Bone marrow (tissue), 2 donors: ENCODE data around the gene CD34.

Experiments
- DNase-seq, 2 donors: peaks; one replicate each; lab custom pipeline; 2025; lab: John Stamatoyannopoulos, UW

CD34 gene, protein sequence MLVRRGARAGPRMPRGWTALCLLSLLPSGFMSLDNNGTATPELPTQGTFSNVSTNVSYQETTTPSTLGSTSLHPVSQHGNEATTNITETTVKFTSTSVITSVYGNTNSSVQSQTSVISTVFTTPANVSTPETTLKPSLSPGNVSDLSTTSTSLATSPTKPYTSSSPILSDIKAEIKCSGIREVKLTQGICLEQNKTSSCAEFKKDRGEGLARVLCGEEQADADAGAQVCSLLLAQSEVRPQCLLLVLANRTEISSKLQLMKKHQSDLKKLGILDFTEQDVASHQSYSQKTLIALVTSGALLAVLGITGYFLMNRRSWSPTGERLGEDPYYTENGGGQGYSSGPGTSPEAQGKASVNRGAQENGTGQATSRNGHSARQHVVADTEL

DNA sequence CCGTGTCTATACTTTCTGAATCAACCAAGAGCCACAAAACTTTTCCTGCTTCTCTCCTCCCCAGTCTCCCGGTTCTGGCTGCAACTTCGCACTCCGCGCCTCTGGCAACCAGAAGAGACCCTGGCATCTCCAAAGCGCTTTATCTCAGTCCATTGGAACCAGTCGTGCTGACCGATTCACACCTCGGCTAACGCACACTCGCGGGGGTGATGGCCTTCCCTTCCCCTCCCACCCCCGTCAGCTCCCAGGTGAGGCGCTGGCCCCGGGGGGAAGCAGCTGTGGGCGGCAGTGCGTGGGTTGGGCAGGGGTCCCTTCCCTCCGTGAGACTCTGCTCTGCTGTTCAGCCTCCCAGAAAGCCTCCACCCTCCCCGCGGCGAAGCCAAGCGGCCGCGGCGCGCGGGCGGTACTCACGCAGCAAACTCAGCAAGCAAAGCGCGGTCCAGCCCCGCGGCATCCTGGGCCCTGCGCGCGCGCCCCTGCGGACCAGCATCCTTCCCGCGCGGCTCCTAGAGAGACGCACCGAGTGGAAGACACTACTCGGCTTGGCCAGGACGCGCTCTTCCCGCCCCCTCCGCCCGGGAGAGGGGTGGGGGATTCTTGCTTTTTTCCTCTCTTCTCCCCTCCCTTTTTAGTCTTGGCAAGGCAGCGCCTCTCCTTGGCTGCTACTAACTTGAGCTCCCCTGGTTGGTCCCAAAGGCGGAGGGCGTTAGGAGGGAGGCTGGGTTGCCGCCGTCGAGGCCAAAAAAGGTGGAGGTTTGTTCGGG is at the start of gene CD34:
TSS of gene CD34 (minus strand) at position 535 of the 764 bp plus-strand sequence. CDS start at position 490, 45 bp downstream.
- DNase-seq = peak in 1 of 2 donors; percentile 34

DNA sequence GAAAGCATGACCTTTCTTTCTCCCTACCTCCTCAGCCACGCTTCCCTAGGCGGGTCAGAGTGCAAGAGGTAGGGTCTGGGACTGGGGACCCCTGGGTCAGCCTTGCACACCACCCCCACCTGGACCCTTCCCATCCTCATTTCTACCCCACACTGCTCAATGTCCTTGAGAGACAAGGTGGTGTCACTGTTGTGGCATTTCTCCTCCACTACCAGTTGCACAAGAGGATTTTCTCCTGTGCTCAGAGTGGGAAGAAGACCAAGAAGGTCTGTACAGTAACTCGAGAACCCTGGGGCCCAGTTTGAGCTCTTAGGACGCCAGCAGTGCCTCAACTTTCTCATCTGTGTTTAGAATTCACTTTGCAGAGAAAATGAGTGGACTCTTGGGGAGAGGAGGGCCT is 49.4 kb upstream of the CD34 start:
- no peak for DNase-seq

DNA sequence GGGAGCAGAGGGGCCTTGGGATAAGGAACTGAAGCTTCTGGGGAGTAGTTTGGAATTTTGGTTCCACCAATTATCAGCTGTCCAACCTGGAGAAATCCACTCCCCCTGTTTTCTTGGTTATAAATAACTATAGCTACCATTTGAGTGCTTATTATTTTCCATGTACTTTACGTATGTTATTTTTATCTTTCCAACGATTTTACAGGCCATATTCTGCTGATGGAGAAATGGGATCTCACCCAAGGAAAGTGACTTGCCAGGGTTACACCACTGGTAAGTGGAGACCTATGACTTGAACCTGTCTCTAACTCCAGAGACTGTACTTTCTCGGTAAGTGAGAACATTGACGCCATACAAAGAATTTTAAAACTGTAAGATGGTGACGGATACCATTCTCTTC is 49.0 kb upstream of the CD34 start:
- no peak for DNase-seq

DNA sequence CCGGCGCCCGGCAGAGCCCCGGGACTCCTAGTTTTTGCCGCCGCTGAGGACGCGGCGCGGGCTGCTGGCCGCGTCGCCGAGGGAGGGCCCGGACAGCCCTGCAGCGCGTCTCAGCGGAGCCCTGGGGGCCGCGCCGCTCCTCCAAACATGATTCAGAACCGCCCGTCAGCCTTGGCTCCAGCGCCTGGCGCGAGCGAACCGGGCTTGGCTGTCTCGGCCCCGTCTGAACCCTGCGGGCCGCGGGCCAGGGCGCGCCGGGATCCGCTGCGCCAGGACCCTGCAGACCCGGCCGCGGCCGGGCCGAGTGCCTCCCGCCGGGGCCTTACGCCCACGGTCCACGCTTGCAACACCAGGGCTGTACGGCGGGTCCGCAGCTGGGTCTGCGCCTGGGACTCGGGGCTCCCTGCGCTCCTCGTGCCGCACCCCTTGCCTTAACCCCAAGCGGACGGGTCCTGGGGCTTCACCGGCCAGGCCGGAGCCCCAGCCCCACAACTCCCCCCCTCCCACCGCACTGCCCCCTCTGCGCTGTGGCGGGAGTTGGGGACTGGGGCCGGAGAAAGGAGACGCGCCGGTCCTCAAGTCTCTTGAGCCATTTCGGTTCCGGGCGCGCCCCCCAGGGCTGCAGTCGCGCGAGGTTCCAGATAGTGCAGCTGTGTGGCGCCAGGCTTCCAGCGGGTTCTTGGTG is 48.4 kb upstream of the CD34 start:
- peak in 1 of 2 donors; percentile 13 for DNase-seq

DNA sequence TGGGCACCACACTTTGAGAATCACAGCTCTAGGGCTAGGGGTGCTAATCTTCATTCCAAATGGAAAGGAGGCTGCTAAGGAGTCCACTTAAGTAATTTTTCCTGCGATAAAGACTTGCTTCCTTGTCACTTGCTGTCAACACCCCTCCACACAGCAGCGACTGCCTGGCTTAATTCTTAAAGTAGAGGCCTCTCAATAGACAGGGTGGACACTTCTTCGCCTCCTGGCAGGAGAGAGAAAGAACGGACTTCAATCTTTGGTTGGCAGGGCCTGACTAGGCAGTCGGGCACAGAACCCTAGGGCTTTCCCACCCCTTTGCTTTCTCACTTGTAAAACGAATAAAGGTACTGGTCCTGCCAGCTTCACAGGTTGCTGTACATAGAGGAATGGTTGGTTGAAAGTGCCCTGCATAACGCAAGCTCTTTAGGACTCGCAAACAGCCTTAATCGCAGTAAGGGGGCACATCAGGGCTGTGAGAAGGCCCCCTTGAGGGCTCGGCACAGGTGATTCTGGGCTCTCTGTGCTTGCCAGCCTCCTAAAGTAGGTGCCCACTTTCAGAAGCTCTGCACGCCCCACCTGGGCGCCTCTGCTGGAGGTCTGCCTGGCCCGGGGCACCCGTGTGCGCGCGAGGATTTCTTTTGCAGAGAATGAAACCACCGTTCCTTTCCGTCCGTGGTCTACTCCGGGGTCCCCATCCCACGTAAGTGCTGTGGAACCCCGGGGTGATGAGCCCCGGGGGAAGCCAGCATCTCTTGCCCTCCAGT is 47.6 kb upstream of the CD34 start:
- no peak for DNase-seq

DNA sequence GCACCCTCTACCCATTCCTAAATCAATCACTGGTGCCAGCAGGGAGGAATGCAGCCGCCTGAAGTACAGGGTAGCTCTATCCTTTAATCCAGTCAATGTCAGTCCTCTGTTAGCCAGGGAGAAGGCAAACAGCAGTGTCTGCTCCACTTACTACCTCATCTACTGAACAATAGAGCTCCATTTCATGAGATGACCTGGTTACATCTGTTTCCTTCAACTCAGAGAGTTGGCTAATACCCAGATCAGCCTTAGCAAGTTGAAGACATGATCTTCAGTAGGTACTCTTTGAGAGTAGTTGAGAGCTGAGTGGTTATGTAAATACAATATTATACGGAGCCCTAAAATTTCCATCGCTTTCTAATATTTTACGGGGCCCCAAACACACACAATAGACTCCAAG is 46.1 kb upstream of the CD34 start:
- no peak for DNase-seq

DNA sequence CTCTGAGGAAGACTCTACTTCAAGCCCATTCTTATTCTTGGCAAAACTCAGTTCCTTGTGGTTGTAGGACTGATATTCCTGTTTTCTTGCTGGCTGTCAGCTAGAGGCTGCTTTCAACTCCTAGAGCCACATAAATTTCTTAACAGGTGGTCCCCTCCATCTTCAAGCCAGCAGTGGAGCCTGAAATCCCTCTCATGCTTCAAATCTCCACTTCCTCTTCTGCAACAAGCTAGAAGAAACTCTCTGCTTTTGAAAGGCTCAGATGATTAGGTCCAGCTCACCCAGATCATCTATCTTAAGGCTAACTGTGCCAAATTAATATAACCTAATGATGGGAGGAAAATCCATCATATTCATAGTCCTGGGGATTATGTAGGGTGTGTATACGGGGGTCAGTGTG is 43.2 kb upstream of the CD34 start:
- no peak for DNase-seq

DNA sequence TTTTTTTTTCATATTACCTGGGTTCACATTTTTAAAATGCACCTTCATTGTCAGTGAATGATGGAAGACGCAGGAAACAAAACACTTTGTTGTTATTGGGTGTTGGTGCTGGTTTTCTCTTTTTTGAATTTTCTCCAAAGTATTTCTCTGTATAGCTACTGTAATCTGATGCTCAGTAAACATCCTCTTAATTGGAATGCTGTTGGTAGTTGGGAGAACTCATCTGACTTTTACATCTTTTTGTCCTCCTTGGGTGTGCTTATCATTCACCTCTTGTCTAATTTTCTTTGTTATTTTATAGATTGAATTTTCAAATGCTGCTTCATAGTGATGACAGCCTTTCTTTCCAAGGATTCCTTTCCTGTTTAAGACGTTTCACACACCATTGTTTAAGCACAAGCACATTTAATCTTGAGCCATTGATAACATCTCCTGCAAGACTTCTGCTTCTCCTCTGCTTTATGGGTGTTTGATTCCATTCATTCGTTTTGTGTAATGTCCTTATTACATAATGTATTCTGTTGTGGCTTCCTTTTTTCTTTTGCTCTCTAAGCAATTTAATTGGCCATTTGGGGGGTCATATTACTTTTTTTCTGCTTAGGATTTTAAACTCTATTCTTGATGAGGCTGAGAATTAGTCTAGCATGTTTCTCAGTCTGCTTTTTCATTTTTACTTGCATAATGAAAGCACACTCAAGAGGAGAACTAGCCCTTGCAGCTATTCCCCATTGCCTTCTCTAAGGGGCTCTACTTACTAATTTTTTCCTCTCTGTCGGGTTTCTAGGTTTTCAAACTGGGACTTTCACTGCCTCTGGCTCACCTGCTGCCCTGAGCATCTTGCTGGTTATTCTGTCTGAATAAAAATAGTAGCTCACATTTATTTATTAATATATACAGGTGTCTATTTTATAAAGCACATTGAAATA is 42.0 kb upstream of the CD34 start:
- DNase-seq = peak in 1 of 2 donors; percentile 36

DNA sequence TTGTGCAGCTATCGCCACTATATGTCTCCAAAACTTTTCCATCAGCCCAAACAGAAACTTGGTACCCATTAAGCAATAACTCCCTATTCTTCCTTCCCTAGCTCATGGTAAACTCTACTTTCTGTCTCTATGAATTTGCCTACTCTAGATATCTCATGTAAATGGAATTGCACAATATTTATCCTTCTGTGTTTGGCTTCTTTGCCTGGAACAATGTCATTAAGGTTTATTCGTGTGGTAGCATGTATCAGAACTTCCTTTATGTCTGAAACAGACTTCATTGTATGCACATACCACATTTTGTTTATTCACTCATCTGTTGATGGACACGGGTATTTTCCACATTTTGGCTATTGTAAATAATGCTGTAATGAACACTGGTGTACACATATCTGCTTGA is 40.7 kb upstream of the CD34 start:
- no peak for DNase-seq

DNA sequence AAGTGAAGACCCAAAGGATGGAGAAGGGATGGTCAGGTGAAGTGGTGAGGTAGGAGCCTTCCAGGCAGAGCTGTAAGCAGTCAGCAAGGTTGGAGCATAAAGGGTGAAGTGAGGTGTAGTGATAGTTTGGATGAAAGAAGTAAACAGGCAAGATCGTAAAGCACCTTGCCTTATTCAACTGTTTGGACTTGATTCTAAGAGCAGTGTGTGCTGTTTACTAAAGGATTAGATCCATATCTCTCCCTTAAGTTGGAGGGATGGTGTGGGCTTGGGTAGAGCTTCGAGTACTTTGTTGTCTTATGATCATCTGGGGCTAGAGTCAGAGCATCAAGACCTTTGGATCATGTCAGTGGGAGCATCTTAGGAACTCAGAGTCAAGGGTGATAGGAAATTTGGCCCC is 39.8 kb upstream of the CD34 start:
- DNase-seq = no peak

DNA sequence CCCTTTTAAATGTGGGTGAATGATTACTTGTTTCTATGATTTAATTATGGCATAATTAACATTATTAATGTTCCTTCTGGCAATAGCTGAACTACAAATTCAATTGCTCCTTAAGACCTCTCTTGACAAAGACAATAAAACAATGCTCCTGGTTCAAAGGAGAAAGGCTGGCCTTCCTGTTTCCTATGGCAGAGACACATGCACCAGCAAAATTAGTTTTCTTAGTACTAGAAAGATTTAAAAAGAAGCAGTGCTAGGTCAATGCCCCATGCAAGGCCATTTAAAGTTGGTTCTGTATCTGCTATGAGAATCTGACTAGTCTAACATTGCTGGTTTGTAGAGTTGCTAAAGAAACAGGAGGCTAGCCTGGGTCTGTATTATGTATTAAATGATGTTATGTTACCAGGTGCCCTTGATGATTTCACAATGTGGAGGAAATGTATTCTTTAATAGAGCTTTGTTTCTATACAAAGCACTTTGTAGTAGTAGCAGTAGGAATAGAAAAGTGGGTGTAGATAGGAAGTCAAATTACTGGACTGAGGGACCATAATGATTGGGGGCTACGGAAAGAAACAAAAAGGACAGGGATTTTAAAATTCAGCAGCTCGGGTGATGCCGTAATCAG is 38.8 kb upstream of the CD34 start:
- no peak for DNase-seq

DNA sequence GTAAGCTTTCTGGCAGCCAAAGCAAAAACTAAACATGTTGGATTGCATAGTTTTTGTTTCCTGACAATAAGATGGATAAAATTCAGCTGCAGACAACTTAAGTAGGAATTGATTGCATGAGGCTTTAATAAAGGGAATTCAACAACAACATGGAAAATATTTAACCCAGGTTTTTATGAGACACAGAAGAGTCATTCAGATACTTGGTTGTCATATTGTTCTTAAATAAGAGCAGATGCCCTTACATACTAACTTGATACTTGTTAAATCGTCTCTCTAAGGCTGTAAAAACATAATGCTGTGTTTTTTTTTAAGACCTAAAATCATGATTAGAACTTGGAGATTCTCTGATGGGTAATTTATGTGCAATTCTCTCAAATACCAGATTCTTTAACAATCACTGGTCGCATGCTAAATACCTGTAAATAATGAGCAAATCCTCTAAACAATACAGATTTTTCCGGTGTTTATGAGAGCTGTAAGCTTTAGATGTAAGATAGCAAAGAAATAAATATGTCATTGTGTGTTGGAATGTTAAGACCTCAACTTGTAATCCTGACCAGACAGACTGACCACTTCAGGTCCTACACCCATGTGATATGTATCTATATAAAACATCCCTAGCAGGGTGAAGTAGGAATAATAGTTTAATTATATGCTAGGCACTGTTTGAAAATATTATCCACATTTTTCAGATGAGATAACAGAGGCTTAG is 37.8 kb upstream of the CD34 start:
- no peak for DNase-seq

DNA sequence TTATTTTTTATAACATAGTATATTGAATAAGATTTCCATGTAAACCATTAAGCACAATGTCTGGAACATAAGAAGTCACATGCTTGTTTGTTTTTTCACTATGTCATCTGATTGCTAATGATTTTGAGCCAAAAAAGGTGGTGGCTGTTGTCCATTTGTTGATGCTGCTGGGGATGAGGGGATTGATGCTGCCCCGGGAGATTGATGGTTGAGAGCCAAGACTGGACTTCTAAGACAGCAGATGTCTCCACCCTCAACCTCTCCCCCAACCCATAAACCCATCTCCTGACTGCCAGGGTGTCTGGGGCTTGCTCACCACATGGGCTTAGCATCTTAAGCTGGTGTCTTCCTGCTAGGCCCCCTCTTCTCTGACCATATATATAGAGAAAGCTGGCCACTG is 35.8 kb upstream of the CD34 start:
- no peak for DNase-seq

DNA sequence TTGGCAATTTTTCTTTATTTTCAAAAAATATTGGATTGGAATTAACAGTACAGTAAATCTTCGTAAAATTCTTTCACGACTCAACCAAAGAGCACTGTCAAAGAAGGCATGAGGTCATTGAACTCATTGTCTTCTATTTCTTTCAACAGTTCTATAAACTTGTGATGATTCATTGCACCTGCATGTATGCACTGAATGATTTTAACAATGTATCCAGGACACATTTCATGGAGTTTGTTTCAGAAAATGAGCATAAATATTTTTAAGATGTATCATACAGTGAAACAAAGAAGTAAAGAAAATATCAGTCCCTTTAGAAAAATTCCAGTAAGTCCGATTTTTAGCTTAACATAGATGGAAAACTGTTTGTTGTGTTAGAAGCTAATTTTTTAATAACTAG is 33.6 kb upstream of the CD34 start:
- no peak for DNase-seq

DNA sequence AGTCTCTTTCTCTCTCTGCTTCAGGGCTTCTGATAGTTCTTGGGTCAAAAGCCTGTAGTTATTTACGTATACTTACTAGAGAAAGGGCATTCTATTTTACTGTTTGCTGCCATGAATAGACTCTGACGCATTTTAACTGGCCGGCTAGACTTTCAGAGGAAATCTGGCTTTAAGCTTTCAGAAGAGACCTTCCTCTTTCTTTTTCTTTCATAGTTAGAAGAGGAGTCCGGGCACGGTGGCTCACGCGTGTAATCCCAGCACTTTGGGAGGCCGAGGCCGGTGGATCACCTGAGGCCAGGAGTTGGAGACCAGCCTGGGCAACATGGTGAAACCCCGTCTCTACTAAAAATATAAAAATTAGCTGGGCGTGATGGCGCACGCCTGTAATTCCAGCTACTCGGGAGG is 31.4 kb upstream of the CD34 start:
- peak in 1 of 2 donors; percentile 76 for DNase-seq

DNA sequence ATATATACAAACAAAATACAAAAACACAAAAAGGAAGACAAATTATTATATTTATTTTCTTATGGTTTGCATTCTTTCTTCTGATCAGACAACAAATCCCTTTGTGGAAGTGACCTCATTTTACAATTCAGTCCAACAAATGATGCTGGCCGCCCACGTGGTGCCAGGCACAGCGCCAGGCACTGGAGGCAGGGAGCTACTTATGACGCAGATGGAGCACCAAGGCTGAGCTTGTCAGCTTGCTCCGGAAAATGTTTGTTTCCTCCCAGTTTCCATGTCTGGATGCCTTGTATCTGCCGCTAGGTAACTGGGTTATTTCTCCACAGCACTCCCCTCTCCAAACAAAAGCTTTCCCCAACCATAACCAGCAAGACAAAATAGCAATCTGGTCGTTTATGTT is 30.7 kb upstream of the CD34 start:
- DNase-seq = no peak

DNA sequence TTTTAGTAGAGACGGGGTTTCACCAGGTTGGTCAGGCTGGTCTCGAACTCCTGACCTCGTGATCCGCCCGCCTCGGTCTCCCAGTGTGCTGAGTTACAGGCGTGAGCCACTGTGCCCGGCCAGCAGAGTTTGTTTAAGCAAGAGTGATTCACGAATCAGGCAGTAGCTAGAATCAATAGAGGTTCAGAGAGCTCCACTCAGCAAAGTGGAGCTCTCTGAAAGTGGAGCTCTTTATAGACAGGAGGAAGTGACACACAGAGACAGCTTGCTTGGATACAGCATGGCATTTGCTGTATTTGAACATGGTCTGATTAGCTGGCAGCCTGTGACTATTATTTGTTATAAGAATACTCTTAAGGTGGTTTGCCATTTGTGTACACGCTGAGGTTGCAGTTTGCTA is 27.1 kb upstream of the CD34 start:
- DNase-seq = peak in 1 of 2 donors; percentile 77

DNA sequence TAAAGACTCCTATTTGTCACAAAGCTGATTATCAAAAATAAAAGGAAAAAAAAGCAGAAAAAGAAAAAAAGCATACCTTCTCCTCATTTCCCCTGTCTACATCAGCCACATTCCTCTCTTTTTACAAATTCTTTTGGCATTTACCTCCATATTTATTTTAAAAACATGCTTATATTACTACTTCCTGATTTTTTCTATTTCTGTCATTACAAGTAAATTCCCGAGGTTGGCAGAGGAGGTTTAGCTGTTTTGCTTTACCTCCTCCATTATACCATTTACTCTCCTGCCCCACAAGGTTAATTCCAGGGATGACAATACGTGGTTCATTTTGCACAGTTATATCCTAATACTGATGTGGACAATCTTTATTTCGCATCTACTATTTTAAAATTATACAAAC is 26.3 kb upstream of the CD34 start:
- DNase-seq = no peak

DNA sequence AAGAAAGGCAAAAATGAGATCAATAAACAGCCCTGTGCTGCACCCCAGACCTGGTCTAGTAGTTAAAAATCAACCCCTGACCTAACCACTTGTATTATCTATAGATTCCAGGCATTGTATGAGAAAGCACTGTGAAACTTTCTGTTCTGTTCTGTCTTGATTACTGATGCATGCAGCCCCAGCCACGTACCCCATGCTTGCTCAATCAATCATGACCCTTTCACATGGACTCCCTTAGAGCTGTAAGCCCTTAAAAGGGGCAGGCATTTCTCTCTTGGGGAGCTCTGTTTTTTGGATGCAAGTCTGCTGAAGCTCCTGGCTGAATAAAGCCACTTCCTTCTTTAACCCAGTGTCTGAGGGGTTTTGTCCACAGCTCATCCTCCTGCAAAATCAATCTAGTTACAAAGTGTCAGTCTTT is 24.2 kb upstream of the CD34 start:
- DNase-seq = no peak
